ENCODE data around the gene ERC2.

Gene ERC2

GRCh38 chr3:56336023-56336422 is 132.2 kb downstream of the ERC2 start:
- Histone ChIP-seq H3K9me3 (ENCODE audit: control insufficient read depth, low read depth, low read length) (no peaks in the 10 kb centered on the region), H3K4me3 (ENCODE audit: low read length) (no peak overlapping the region), H3K36me3 (ENCODE audit: control insufficient read depth, low read depth, low read length) (no peaks in the 10 kb centered on the region), H3K27ac (ENCODE audit: low read length) (no peak overlapping the region), H3K27me3 (ENCODE audit: control insufficient read depth, insufficient read depth, low read length) (no peaks in the 10 kb centered on the region), H3K9ac (ENCODE audit: low read length) (no peak overlapping the region), H3K4me1 (ENCODE audit: control insufficient read depth, low read depth, low read length) (no peaks in the 10 kb centered on the region)

GRCh38 chr3:56324473-56324872 is 143.8 kb downstream of the ERC2 start:
- no peaks in the 10 kb centered on the region for H3K27me3 ChIP-seq (ENCODE audit: control insufficient read depth, insufficient read depth, low read length)
- no peak overlapping the region for H3K9ac ChIP-seq (ENCODE audit: low read length)
- H3K36me3 ChIP-seq (ENCODE audit: control insufficient read depth, low read depth, low read length) = no peaks in the 10 kb centered on the region
- peaks cover 11% of the 10 kb centered on the region for H3K4me1 ChIP-seq (ENCODE audit: control insufficient read depth, low read depth, low read length)
- no peak overlapping the region for H3K27ac ChIP-seq (ENCODE audit: low read length)
- no peaks in the 10 kb centered on the region for H3K9me3 ChIP-seq (ENCODE audit: control insufficient read depth, low read depth, low read length)
- no peak overlapping the region for H3K4me3 ChIP-seq (ENCODE audit: low read length)

GRCh38 chr3:56323986-56324420 is 144.3 kb downstream of the ERC2 start:
- Histone ChIP-seq H3K27me3 (ENCODE audit: control insufficient read depth, insufficient read depth, low read length) (no peaks in the 10 kb centered on the region), H3K36me3 (ENCODE audit: control insufficient read depth, low read depth, low read length) (no peaks in the 10 kb centered on the region), H3K9me3 (ENCODE audit: control insufficient read depth, low read depth, low read length) (no peaks in the 10 kb centered on the region), H3K9ac (ENCODE audit: low read length) (no peak overlapping the region), H3K27ac (ENCODE audit: low read length) (no peak overlapping the region), H3K4me3 (ENCODE audit: low read length) (no peak overlapping the region), H3K4me1 (ENCODE audit: control insufficient read depth, low read depth, low read length) (peaks cover 11% of the 10 kb centered on the region)

GRCh38 chr3:56322862-56323261 is 145.4 kb downstream of the ERC2 start:
- Histone ChIP-seq H3K27ac (ENCODE audit: low read length) (no peak overlapping the region), H3K9me3 (ENCODE audit: control insufficient read depth, low read depth, low read length) (no peaks in the 10 kb centered on the region), H3K4me3 (ENCODE audit: low read length) (no peak overlapping the region), H3K4me1 (ENCODE audit: control insufficient read depth, low read depth, low read length) (peaks cover 11% of the 10 kb centered on the region), H3K9ac (ENCODE audit: low read length) (no peak overlapping the region), H3K27me3 (ENCODE audit: control insufficient read depth, insufficient read depth, low read length) (no peaks in the 10 kb centered on the region), H3K36me3 (ENCODE audit: control insufficient read depth, low read depth, low read length) (no peaks in the 10 kb centered on the region)

GRCh38 chr3:56321892-56322291 is 146.4 kb downstream of the ERC2 start:
- H3K36me3 ChIP-seq (ENCODE audit: control insufficient read depth, low read depth, low read length) = no peaks in the 10 kb centered on the region
- H3K27ac ChIP-seq (ENCODE audit: low read length) = no peak overlapping the region
- H3K4me1 ChIP-seq (ENCODE audit: control insufficient read depth, low read depth, low read length) = peaks cover 11% of the 10 kb centered on the region
- H3K4me3 ChIP-seq (ENCODE audit: low read length) = no peak overlapping the region
- no peaks in the 10 kb centered on the region for H3K9me3 ChIP-seq (ENCODE audit: control insufficient read depth, low read depth, low read length)
- H3K9ac ChIP-seq (ENCODE audit: low read length) = no peak overlapping the region
- no peaks in the 10 kb centered on the region for H3K27me3 ChIP-seq (ENCODE audit: control insufficient read depth, insufficient read depth, low read length)

- Histone ChIP-seq H3K36me3 (ENCODE audit: control insufficient read depth, low read depth, low read length) (no peaks in the 10 kb centered on the region), H3K4me1 (ENCODE audit: control insufficient read depth, low read depth, low read length) (peaks cover 11% of the 10 kb centered on the region), H3K4me3 (ENCODE audit: low read length) (no peak overlapping the region), H3K27ac (ENCODE audit: low read length) (no peak overlapping the region), H3K27me3 (ENCODE audit: control insufficient read depth, insufficient read depth, low read length) (no peaks in the 10 kb centered on the region), H3K9me3 (ENCODE audit: control insufficient read depth, low read depth, low read length) (no peaks in the 10 kb centered on the region), H3K9ac (ENCODE audit: low read length) (no peak overlapping the region)
Observed at GRCh38 chr3:56321383-56321782, 146.9 kb downstream of the ERC2 start.

- Histone ChIP-seq H3K36me3 (ENCODE audit: control insufficient read depth, low read depth, low read length) (no peaks in the 10 kb centered on the region), H3K4me3 (ENCODE audit: low read length) (no peak overlapping the region), H3K4me1 (ENCODE audit: control insufficient read depth, low read depth, low read length) (peaks cover 11% of the 10 kb centered on the region), H3K27ac (ENCODE audit: low read length) (no peak overlapping the region), H3K9me3 (ENCODE audit: control insufficient read depth, low read depth, low read length) (no peaks in the 10 kb centered on the region), H3K9ac (ENCODE audit: low read length) (no peak overlapping the region), H3K27me3 (ENCODE audit: control insufficient read depth, insufficient read depth, low read length) (no peaks in the 10 kb centered on the region)
Observed at GRCh38 chr3:56320883-56321282, 147.4 kb downstream of the ERC2 start.

GRCh38 chr3:56318891-56319290 is 149.4 kb downstream of the ERC2 start:
- no peaks in the 10 kb centered on the region for H3K36me3 ChIP-seq (ENCODE audit: control insufficient read depth, low read depth, low read length)
- H3K27me3 ChIP-seq (ENCODE audit: control insufficient read depth, insufficient read depth, low read length) = no peaks in the 10 kb centered on the region
- H3K9ac ChIP-seq (ENCODE audit: low read length) = no peak overlapping the region
- no peaks in the 10 kb centered on the region for H3K9me3 ChIP-seq (ENCODE audit: control insufficient read depth, low read depth, low read length)
- no peak overlapping the region for H3K27ac ChIP-seq (ENCODE audit: low read length)
- H3K4me1 ChIP-seq (ENCODE audit: control insufficient read depth, low read depth, low read length) = peaks cover 5% of the 10 kb centered on the region
- H3K4me3 ChIP-seq (ENCODE audit: low read length) = no peak overlapping the region

- Histone ChIP-seq H3K36me3 (ENCODE audit: control insufficient read depth, low read depth, low read length) (no peaks in the 10 kb centered on the region), H3K4me3 (ENCODE audit: low read length) (no peak overlapping the region), H3K9ac (ENCODE audit: low read length) (no peak overlapping the region), H3K27ac (ENCODE audit: low read length) (no peak overlapping the region), H3K4me1 (ENCODE audit: control insufficient read depth, low read depth, low read length) (no peaks in the 10 kb centered on the region), H3K9me3 (ENCODE audit: control insufficient read depth, low read depth, low read length) (no peaks in the 10 kb centered on the region), H3K27me3 (ENCODE audit: control insufficient read depth, insufficient read depth, low read length) (no peaks in the 10 kb centered on the region)
Observed at GRCh38 chr3:56316944-56317343, 151.3 kb downstream of the ERC2 start.

- Histone ChIP-seq H3K4me1 (ENCODE audit: control insufficient read depth, low read depth, low read length) (no peaks in the 10 kb centered on the region), H3K4me3 (ENCODE audit: low read length) (no peak overlapping the region), H3K27ac (ENCODE audit: low read length) (no peak overlapping the region), H3K9me3 (ENCODE audit: control insufficient read depth, low read depth, low read length) (no peaks in the 10 kb centered on the region), H3K27me3 (ENCODE audit: control insufficient read depth, insufficient read depth, low read length) (no peaks in the 10 kb centered on the region), H3K9ac (ENCODE audit: low read length) (no peak overlapping the region), H3K36me3 (ENCODE audit: control insufficient read depth, low read depth, low read length) (no peaks in the 10 kb centered on the region)
Observed at GRCh38 chr3:56314842-56315241, 153.4 kb downstream of the ERC2 start.

- Histone ChIP-seq H3K27ac (ENCODE audit: low read length) (no peak overlapping the region), H3K9me3 (ENCODE audit: control insufficient read depth, low read depth, low read length) (no peaks in the 10 kb centered on the region)
Observed at GRCh38 chr3:56309465-56309864, 158.8 kb downstream of the ERC2 start.

GRCh38 chr3:56308471-56308870 is 159.8 kb downstream of the ERC2 start:
- Histone ChIP-seq H3K9ac (ENCODE audit: low read length) (no peak overlapping the region), H3K27me3 (ENCODE audit: control insufficient read depth, insufficient read depth, low read length) (no peaks in the 10 kb centered on the region), H3K9me3 (ENCODE audit: control insufficient read depth, low read depth, low read length) (no peaks in the 10 kb centered on the region), H3K4me1 (ENCODE audit: control insufficient read depth, low read depth, low read length) (peaks cover 12% of the 10 kb centered on the region), H3K4me3 (ENCODE audit: low read length) (no peak overlapping the region), H3K36me3 (ENCODE audit: control insufficient read depth, low read depth, low read length) (no peaks in the 10 kb centered on the region), H3K27ac (ENCODE audit: low read length) (no peak overlapping the region)

More at GRCh38 chr3:56309465-56309864, 158.8 kb downstream of the ERC2 start:
- no peak overlapping the region for H3K9ac ChIP-seq (ENCODE audit: low read length)
- H3K27me3 ChIP-seq (ENCODE audit: control insufficient read depth, insufficient read depth, low read length) = no peaks in the 10 kb centered on the region
- H3K4me3 ChIP-seq (ENCODE audit: low read length) = no peak overlapping the region
- H3K36me3 ChIP-seq (ENCODE audit: control insufficient read depth, low read depth, low read length) = no peaks in the 10 kb centered on the region
- H3K4me1 ChIP-seq (ENCODE audit: control insufficient read depth, low read depth, low read length) = peaks cover 6% of the 10 kb centered on the region

Data from iPS-18a (cell line).